LNCaP clone FGC (cell line): Measurements from ENCODE around the gene ETV2.

ENCODE experiments used
- DNase-seq: peaks from one replicate; pipeline ENCODE4 v3.0.0-alpha.2; 2011; ENCODE audit warnings: low read depth
- H3K4me3 ChIP-seq: 2 replicates; pipeline ENCODE4 v1.5.1; 2011; ENCODE audit warnings: mild to moderate bottlenecking, low read depth, low read length, control low read depth
- TF ChIP-seq, protein P1 (sequence below): IDR thresholded peaks from 2 replicates; pipeline ENCODE4 v1.5.1; 2012; ENCODE audit warnings: mild to moderate bottlenecking; ENCODE audit not compliant: control insufficient read depth, insufficient read depth; ENCODE audit errors: extremely low read depth

Gene ETV2

DNA sequence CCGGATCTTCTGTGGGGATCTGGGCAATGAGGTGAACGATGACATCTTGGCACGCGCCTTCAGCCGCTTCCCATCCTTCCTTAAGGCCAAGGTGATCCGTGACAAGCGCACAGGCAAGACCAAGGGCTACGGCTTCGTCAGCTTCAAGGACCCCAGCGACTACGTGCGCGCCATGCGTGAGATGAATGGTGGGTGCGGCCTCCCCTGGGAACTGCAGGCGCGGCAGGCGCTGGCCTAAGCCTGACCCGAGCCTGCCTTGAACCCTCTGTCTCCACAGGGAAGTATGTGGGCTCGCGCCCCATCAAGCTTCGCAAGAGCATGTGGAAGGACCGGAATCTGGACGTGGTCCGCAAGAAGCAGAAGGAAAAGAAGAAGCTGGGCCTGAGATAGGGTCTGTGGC, 4.4 kb upstream of the ETV2 start:
- TF ChIP-seq, protein P1, sequence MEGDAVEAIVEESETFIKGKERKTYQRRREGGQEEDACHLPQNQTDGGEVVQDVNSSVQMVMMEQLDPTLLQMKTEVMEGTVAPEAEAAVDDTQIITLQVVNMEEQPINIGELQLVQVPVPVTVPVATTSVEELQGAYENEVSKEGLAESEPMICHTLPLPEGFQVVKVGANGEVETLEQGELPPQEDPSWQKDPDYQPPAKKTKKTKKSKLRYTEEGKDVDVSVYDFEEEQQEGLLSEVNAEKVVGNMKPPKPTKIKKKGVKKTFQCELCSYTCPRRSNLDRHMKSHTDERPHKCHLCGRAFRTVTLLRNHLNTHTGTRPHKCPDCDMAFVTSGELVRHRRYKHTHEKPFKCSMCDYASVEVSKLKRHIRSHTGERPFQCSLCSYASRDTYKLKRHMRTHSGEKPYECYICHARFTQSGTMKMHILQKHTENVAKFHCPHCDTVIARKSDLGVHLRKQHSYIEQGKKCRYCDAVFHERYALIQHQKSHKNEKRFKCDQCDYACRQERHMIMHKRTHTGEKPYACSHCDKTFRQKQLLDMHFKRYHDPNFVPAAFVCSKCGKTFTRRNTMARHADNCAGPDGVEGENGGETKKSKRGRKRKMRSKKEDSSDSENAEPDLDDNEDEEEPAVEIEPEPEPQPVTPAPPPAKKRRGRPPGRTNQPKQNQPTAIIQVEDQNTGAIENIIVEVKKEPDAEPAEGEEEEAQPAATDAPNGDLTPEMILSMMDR, result no peak
- no peak overlapping the region for H3K4me3 ChIP-seq
- DNase-seq, result no peak

DNA sequence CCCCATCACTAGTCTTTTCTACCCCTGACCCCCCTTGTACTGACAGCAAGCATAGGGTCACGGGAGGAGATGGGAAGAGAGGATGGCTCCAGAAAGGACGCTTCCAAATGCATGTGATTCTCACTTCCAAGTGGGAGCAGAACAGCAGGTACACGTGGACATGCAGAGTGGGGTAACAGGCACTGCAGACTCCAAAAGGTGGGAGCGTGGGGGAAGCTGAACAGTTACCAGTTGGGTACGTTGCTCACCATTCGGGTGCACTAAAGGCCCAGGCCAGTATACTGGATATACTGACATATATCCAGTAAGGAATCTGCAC, 2.3 kb upstream of the ETV2 start:
- no peak overlapping the region for H3K4me3 ChIP-seq
- no peak for DNase-seq
- TF ChIP-seq, protein P1, result no peak

DNA sequence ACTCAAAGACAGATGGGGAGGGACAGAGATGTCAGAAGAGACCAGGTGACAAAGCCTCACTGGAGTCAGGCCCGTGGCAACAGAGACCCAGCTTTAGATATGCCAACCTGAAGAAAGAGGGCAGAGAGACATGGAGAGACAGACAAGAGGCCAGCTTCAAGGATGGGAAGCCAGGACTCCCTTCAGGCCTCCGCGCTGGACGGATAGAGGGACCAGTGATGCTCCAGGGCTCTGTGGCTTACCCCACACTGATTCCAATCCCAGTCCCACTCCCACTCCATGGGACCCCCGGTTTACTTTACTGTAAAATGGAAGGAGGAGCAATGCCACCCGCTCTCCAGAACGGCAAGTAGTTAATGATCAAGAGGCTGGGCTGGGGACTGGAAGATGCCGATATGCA, 1.7 kb upstream of the ETV2 start:
- TF ChIP-seq, protein P1, result no peak
- H3K4me3 ChIP-seq, result no peak overlapping the region
- no peak for DNase-seq

DNA sequence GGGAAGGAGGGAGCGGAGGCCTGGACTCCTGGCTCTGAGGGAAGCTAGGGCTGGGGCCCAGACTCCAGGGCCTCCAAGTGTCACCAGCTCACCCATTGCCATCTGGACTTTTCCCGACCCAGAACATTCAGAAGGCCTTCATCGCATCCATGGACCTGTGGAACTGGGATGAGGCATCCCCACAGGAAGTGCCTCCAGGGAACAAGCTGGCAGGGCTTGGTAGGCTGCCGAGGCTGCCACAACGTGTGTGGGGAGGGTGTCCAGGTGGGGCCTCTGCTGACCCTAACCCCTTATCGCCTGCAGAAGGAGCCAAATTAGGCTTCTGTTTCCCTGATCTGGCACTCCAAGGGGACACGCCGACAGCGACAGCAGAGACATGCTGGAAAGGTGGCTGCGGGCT, 767 bp downstream of the ETV2 start:
- TF ChIP-seq, protein P1, result no peak
- no peak for DNase-seq
- peak overlapping the region; percentile 60; the same call in 1 of the 2 replicates for H3K4me3 ChIP-seq

DNA sequence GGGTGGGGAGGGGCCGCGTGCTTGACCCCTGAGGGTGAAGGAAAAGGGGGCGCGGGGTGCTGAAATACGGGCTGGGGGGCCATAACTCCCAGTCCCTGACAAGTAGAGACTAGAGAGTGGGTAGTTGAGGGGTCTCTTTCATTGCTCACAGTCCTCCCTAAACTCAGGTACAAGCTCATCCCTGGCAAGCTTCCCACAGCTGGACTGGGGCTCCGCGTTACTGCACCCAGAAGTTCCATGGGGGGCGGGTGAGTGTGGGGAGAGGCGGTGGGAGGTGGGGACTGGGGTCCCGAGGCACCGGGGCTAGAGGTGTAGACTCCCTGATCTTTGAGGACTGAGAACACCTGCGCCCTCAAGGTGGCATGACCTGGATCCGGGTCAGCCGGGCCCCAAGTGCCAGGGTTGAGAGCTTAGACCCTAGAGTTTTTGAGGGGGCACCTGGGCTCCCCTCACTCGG, 1.3 kb downstream of the ETV2 start:
- TF ChIP-seq, protein P1, result no peak
- no peak for DNase-seq
- H3K4me3 ChIP-seq, result peak overlapping the region; percentile 60

GRCh38 chr19:35643255-35644205, 2.0 kb downstream of the ETV2 start:
- H3K4me3 ChIP-seq, result peak overlapping the region; percentile 60
- TF ChIP-seq, protein P1, result 0 out of 2 replicates have a peak, but pooled peaks have one; percentile 26
- peak; percentile 55 for DNase-seq
